ENCODE data around the gene SPATA16.

SPATA16 gene

DNA sequence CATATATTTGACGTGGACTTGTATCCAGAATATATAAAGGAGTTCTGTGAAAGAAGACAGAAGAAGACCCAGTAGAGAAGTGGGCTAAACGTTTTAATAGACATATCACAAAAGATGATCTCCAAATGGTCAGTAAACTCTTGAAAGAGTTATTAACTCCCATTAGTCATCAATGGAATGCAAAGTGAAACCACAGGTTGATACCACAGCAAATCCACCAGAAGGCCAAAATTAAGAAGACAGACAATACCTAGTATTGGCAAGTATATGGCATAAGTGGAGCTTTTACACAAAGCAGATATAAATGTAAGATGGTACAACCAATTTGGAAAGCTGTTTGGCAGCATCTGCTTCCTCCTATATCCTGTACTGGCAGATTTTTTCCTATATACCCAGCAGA is 6.0 kb downstream of the SPATA16 start:
- TF ChIP-seq EZH2 (optimal IDR thresholded peaks at IDR 0.05; ENCODE audit: low read depth, low read length) (no peak), EZH2phosphoT487 (IDR thresholded peaks at IDR 0.05; ENCODE audit: low read length) (no peak)
- TF ChIP-seq, protein P1, sequence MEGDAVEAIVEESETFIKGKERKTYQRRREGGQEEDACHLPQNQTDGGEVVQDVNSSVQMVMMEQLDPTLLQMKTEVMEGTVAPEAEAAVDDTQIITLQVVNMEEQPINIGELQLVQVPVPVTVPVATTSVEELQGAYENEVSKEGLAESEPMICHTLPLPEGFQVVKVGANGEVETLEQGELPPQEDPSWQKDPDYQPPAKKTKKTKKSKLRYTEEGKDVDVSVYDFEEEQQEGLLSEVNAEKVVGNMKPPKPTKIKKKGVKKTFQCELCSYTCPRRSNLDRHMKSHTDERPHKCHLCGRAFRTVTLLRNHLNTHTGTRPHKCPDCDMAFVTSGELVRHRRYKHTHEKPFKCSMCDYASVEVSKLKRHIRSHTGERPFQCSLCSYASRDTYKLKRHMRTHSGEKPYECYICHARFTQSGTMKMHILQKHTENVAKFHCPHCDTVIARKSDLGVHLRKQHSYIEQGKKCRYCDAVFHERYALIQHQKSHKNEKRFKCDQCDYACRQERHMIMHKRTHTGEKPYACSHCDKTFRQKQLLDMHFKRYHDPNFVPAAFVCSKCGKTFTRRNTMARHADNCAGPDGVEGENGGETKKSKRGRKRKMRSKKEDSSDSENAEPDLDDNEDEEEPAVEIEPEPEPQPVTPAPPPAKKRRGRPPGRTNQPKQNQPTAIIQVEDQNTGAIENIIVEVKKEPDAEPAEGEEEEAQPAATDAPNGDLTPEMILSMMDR (IDR thresholded peaks at IDR 0.05; ENCODE audit: low read length), result no peak
- no peaks in the 10 kb centered on the region for H3K9me3 ChIP-seq (replicated peaks; ENCODE audit: insufficient read depth, low read length)
- no peaks in the 10 kb centered on the region for H3K4me1 ChIP-seq (ENCODE audit: low read length)
- no peaks in the 10 kb centered on the region for H3K27me3 ChIP-seq (replicated peaks; ENCODE audit: insufficient read depth, low read length)
- H3K4me2 ChIP-seq (ENCODE audit: low read depth, low read length), result no peak overlapping the region
- H3K27ac ChIP-seq (ENCODE audit: low read length), result no peak overlapping the region
- peak; percentile 14 for DNase-seq
- H3F3A ChIP-seq (ENCODE audit: insufficient read depth, low read length), result no peaks in the 10 kb centered on the region
- no peaks in the 10 kb centered on the region for H4K20me1 ChIP-seq (ENCODE audit: insufficient read depth, low read length)
- H3K79me2 ChIP-seq (ENCODE audit: low read length), result no peaks in the 10 kb centered on the region
- no peak overlapping the region for H3K9ac ChIP-seq (ENCODE audit: low read length)
- no peak overlapping the region for H3K4me3 ChIP-seq (ENCODE audit: low read length)
- H3K9me2 ChIP-seq (replicated peaks; ENCODE audit: insufficient read depth, low read length), result no peaks in the 10 kb centered on the region
- H2AFZ ChIP-seq (ENCODE audit: low read length), result no peak overlapping the region
- H3K36me3 ChIP-seq (replicated peaks; ENCODE audit: insufficient read depth, low read length), result no peaks in the 10 kb centered on the region

DNA sequence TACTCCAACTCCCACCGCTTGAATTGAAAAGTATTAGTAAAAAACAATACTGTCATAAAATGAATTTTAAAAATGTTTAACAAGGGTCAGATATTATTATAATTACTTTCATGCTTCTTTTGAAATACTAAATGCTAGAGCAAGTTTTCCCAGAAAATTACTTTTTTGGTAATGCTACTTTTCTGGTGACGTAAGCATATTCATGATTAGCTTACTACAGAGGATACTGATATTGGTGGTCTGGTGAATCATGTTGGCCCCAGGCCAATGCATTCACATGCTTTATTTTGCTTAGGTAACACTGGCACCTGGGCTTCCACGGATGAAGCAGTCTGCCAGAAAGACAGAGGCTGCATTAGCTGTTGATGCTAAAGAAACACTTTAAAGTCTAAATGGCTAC is 12.4 kb downstream of the SPATA16 start:
- Histone ChIP-seq H3K9me3 (replicated peaks; ENCODE audit: insufficient read depth, low read length) (no peaks in the 10 kb centered on the region), H3K4me3 (ENCODE audit: low read length) (no peak overlapping the region), H3K27ac (ENCODE audit: low read length) (no peak overlapping the region), H3K36me3 (replicated peaks; ENCODE audit: insufficient read depth, low read length) (no peaks in the 10 kb centered on the region), H3K9ac (ENCODE audit: low read length) (no peak overlapping the region), H3K4me2 (ENCODE audit: low read depth, low read length) (no peak overlapping the region), H3K9me2 (replicated peaks; ENCODE audit: insufficient read depth, low read length) (no peaks in the 10 kb centered on the region), H3K27me3 (replicated peaks; ENCODE audit: insufficient read depth, low read length) (no peaks in the 10 kb centered on the region), H3F3A (ENCODE audit: insufficient read depth, low read length) (no peaks in the 10 kb centered on the region), H4K20me1 (ENCODE audit: insufficient read depth, low read length) (no peaks in the 10 kb centered on the region), H3K4me1 (ENCODE audit: low read length) (no peaks in the 10 kb centered on the region), H3K79me2 (ENCODE audit: low read length) (no peaks in the 10 kb centered on the region), H2AFZ (ENCODE audit: low read length) (no peak overlapping the region)
- no peak for TF ChIP-seq EZH2 (optimal IDR thresholded peaks at IDR 0.05; ENCODE audit: low read depth, low read length)
- TF ChIP-seq EZH2phosphoT487 (IDR thresholded peaks at IDR 0.05; ENCODE audit: low read length), result no peak
- TF ChIP-seq, protein P1 (IDR thresholded peaks at IDR 0.05; ENCODE audit: low read length), result no peak
- DNase-seq, result no peak

DNA sequence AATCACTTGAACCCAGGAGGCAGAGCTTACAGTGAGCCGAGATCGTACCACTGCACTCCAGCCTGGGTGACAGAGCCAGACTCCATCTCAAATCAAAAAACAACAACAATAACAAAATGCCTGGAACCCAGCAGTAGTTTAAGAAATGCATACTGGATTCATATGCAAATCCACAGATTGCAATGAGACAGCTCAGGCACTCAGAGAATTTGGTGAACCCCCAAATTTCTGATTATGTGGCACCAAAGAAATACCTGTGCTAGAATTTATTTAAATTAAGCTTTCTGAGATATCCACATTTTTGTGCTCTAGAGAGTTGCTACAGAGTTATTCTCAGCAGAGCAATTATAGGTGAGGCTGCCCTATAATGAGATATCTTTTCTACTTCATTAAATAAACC is 29.7 kb downstream of the SPATA16 start:
- no peaks in the 10 kb centered on the region for H3K79me2 ChIP-seq (ENCODE audit: low read length)
- no peak overlapping the region for H3K4me3 ChIP-seq (ENCODE audit: low read length)
- no peak overlapping the region for H2AFZ ChIP-seq (ENCODE audit: low read length)
- no peaks in the 10 kb centered on the region for H4K20me1 ChIP-seq (ENCODE audit: insufficient read depth, low read length)
- no peaks in the 10 kb centered on the region for H3K36me3 ChIP-seq (replicated peaks; ENCODE audit: insufficient read depth, low read length)
- H3F3A ChIP-seq (ENCODE audit: insufficient read depth, low read length), result no peaks in the 10 kb centered on the region
- H3K27me3 ChIP-seq (replicated peaks; ENCODE audit: insufficient read depth, low read length), result no peaks in the 10 kb centered on the region
- H3K27ac ChIP-seq (ENCODE audit: low read length), result no peak overlapping the region
- no peaks in the 10 kb centered on the region for H3K4me1 ChIP-seq (ENCODE audit: low read length)
- H3K9me3 ChIP-seq (replicated peaks; ENCODE audit: insufficient read depth, low read length), result no peaks in the 10 kb centered on the region
- H3K9ac ChIP-seq (ENCODE audit: low read length), result no peak overlapping the region
- TF ChIP-seq, protein P1 (IDR thresholded peaks at IDR 0.05; ENCODE audit: low read length), result no peak
- TF ChIP-seq EZH2 (optimal IDR thresholded peaks at IDR 0.05; ENCODE audit: low read depth, low read length) (no peak), EZH2phosphoT487 (IDR thresholded peaks at IDR 0.05; ENCODE audit: low read length) (no peak)
- no peak overlapping the region for H3K4me2 ChIP-seq (ENCODE audit: low read depth, low read length)
- no peaks in the 10 kb centered on the region for H3K9me2 ChIP-seq (replicated peaks; ENCODE audit: insufficient read depth, low read length)
- no peak for DNase-seq
